Hepatocyte (in vitro differentiated cells): ENCODE results near the gene CPB2. TPM values are rescaled to one million over a fixed set of nuclear protein-coding genes. Genes with fewer than 3 reads are reported as not detected.

Experiments
- DNase-seq: peaks from one replicate; pipeline ENCODE4 v3.0.0-alpha.2; 2016; ENCODE audit warnings: low spot score
- H2AFZ ChIP-seq: fragments of 200-600 bp; sonication (generic); 2 replicates; pipeline ENCODE4 v1.6.0; 2016; ENCODE audit warnings: antibody characterized with exemption, mild to moderate bottlenecking
- H3K27ac ChIP-seq: fragments of 200-600 bp; sonication (generic); 2 replicates; pipeline ENCODE4 v1.5.1; 2016; ENCODE audit warnings: mild to moderate bottlenecking
- H3K27me3 ChIP-seq: fragments of 200-600 bp; sonication (generic); 2 replicates; pipeline ENCODE4 v1.6.1; 2016
- H3K36me3 ChIP-seq: fragments of 200-600 bp; sonication (generic); replicated peaks from 2 replicates; pipeline ENCODE4 v1.5.1; 2016; ENCODE audit warnings: low read depth; ENCODE audit not compliant: insufficient read depth
- H3K4me1 ChIP-seq: fragments of 200-600 bp; sonication (generic); 2 replicates; pipeline ENCODE4 v1.5.1; 2016; ENCODE audit warnings: mild to moderate bottlenecking, moderate library complexity; ENCODE audit not compliant: insufficient read depth
- H3K4me2 ChIP-seq: fragments of 200-600 bp; sonication (generic); 2 replicates; pipeline ENCODE4 v1.6.0; 2016
- H3K4me3 ChIP-seq: fragments of 200-600 bp; sonication (generic); 2 replicates; pipeline ENCODE4 v1.5.1; 2016; ENCODE audit warnings: mild to moderate bottlenecking
- H3K79me2 ChIP-seq: fragments of 200-600 bp; sonication (generic); 2 replicates; pipeline ENCODE4 v1.6.0; 2017; ENCODE audit warnings: mild to moderate bottlenecking
- H3K9me2 ChIP-seq: fragments of 200-600 bp; sonication (generic); replicated peaks from 2 replicates; pipeline ENCODE4 v1.6.0; 2017; ENCODE audit warnings: mild to moderate bottlenecking; ENCODE audit not compliant: insufficient read depth
- H3K9me3 ChIP-seq: fragments of 200-600 bp; sonication (generic); 2 replicates; pipeline ENCODE4 v1.5.1; 2016; ENCODE audit warnings: low read depth, mild to moderate bottlenecking
- H4K20me1 ChIP-seq: fragments of 200-600 bp; sonication (generic); 2 replicates; pipeline ENCODE4 v1.6.0; 2016; ENCODE audit warnings: mild to moderate bottlenecking; ENCODE audit not compliant: insufficient read depth, poor library complexity, severe bottlenecking
- CTCF ChIP-seq: fragments of 200-600 bp; sonication (generic); IDR thresholded peaks from 2 replicates; pipeline ENCODE4 v1.5.1; 2016; ENCODE audit warnings: antibody characterized with exemption, mild to moderate bottlenecking; ENCODE audit not compliant: poor library complexity
- EZH2 ChIP-seq: fragments of 200-600 bp; sonication (generic); IDR thresholded peaks from 2 replicates; pipeline ENCODE4 v1.6.1; 2016; ENCODE audit warnings: antibody characterized with exemption, mild to moderate bottlenecking, borderline replicate concordance
- EZH2phosphoT487 ChIP-seq: fragments of 200-600 bp; sonication (generic); IDR thresholded peaks from one replicate; pipeline ENCODE4 v1.6.1; 2018; ENCODE audit warnings: antibody characterized with exemption, mild to moderate bottlenecking, low read depth, moderate library complexity; ENCODE audit not compliant: unreplicated experiment, severe bottlenecking
- WGBS: methylation state at CpG from one replicate; pipeline ENCODE4 v1.1.6; 2016; ENCODE audit warnings: low lambda C conversion rate; ENCODE audit errors: missing lambda C conversion rate; 5-methylcytosine and 5-hydroxymethylcytosine counted together
- polyA plus RNA-seq: library from polyadenylated mRNA; unstranded; fragments of >200 nt; fragmentation: Nextera tagmentation; extraction: Ambion mirVana; gene quantifications from 2 replicates; pipeline ENCODE4 v1.2.1, GENCODE V29; 2016
- total RNA-seq: library from RNA; depleted of rRNA; stranded (reverse); fragments of >200 nt; gene quantifications from 2 replicates; pipeline ENCODE4 v1.2.3, GENCODE V29; 2014

The CPB2 gene
- total and polyA plus RNA-seq, 2 experiments from 2014 or later: 43.3 to 54.6 TPM

- TF ChIP-seq CTCF: no peak
- no peak for TF ChIP-seq EZH2
- no peak for TF ChIP-seq EZH2phosphoT487
- H3K4me1 ChIP-seq: no peaks in the 10 kb centered on the region
- DNase-seq: no peak
- no peaks in the 10 kb centered on the region for H4K20me1 ChIP-seq
- H3K4me3 ChIP-seq: no peak overlapping the region
- no peaks in the 10 kb centered on the region for H3K9me3 ChIP-seq
- no peaks in the 10 kb centered on the region for H3K36me3 ChIP-seq
- no peak overlapping the region for H2AFZ ChIP-seq
- no peak overlapping the region for H3K4me2 ChIP-seq
- H3K27me3 ChIP-seq: no peaks in the 10 kb centered on the region
- no peaks in the 10 kb centered on the region for H3K9me2 ChIP-seq
- H3K27ac ChIP-seq: no peak overlapping the region
- 89% methylated on average over 4 of the region's 4 CpGs for WGBS
- no peaks in the 10 kb centered on the region for H3K79me2 ChIP-seq
Measured at GRCh38 chr13:46101002-46101401, 3.8 kb downstream of the CPB2 start.

DNA sequence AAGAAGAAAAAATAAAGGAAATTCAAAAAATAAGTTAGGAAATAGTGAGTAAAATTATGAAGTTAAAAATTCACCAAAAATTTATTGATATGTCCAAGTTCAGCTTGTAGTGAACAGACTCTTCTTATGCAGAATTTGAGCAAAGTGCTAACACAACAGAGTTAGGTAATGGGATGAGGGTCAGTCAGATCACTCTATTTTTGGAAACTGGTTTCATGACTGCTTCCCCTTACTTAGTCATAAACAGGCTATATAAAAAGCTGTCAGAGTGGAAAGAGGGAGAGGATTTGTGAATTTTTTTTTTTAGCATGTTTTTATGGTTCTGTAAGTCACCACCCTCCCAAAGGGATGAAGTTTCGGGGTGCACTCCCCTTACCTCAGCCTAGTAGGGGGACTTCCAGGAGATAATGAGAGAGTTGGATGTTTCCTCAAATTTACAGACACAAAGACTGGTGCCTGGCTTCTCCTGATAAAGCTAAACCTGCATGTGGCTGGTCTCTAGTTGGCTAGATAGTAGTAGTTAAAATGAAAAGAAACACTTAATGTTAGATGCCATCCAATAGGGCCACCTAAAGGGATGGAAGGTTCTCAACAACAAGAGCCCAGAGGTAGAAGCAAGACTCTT lies 4.5 kb downstream of the CPB2 start:
- H3K27me3 ChIP-seq: no peaks in the 10 kb centered on the region
- no peaks in the 10 kb centered on the region for H3K4me1 ChIP-seq
- H3K27ac ChIP-seq: no peak overlapping the region
- DNase-seq: no peak
- no peaks in the 10 kb centered on the region for H3K36me3 ChIP-seq
- H3K79me2 ChIP-seq: no peaks in the 10 kb centered on the region
- H3K4me2 ChIP-seq: no peak overlapping the region
- no peak overlapping the region for H2AFZ ChIP-seq
- H3K9me2 ChIP-seq: no peaks in the 10 kb centered on the region
- 100% methylated on average over 1 of the region's 1 CpG for WGBS
- no peaks in the 10 kb centered on the region for H3K9me3 ChIP-seq
- H4K20me1 ChIP-seq: no peaks in the 10 kb centered on the region
- no peak overlapping the region for H3K4me3 ChIP-seq
- TF ChIP-seq CTCF (no peak), EZH2 (no peak), EZH2phosphoT487 (no peak)

DNA sequence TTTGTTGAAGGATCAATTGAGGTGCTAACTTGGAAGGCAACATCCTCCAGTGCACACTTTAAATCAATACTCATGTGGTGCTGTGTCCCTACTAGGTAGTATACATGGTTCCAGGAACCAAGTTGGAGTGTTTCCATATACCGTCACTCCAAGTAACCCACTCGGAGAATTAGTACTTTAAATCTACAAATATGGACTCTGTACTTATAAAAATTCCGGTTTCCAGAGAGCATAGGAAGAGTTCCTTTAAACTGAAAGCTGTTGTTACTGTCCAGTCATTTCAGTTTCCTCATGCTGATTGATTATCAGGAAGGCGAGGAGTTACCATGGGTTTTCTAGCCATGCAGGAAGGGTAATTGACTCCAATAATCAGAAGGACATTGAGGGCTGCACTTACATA lies 7.2 kb downstream of the CPB2 start:
- 87% methylated on average over 4 of the region's 4 CpGs for WGBS
- no peak overlapping the region for H3K27ac ChIP-seq
- no peaks in the 10 kb centered on the region for H3K27me3 ChIP-seq
- H3K9me2 ChIP-seq: no peaks in the 10 kb centered on the region
- no peaks in the 10 kb centered on the region for H3K36me3 ChIP-seq
- no peaks in the 10 kb centered on the region for H4K20me1 ChIP-seq
- H3K4me2 ChIP-seq: no peak overlapping the region
- TF ChIP-seq EZH2: no peak
- TF ChIP-seq EZH2phosphoT487: no peak
- H3K9me3 ChIP-seq: no peaks in the 10 kb centered on the region
- no peaks in the 10 kb centered on the region for H3K79me2 ChIP-seq
- H3K4me1 ChIP-seq: no peaks in the 10 kb centered on the region
- no peak overlapping the region for H2AFZ ChIP-seq
- no peak for DNase-seq
- H3K4me3 ChIP-seq: no peak overlapping the region

DNA sequence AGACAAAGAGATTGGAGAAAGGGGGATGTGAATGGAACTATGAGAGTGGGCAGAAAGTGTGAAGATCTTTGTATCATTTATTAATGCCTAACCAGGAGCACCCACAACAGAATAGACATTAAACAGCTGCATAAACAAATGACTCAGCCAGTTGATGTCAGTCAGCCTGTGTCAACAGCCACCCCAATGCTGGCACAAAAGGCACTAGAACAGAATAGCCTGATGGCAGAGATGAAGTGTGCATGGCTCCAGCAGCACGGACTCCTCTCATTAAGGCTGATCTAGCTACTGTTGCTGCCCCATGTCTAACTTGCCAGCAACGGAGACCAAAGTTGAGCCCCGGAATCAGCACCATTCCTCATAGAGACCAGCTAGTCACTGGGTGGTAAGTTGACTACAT lies 7.8 kb downstream of the CPB2 start:
- no peak for DNase-seq
- Histone ChIP-seq H3K36me3 (no peaks in the 10 kb centered on the region), H3K27ac (no peak overlapping the region), H3K4me3 (no peak overlapping the region), H3K4me2 (no peak overlapping the region), H3K27me3 (no peaks in the 10 kb centered on the region), H3K4me1 (no peaks in the 10 kb centered on the region), H2AFZ (no peak overlapping the region), H3K9me2 (no peaks in the 10 kb centered on the region), H3K79me2 (no peaks in the 10 kb centered on the region), H3K9me3 (no peaks in the 10 kb centered on the region), H4K20me1 (no peaks in the 10 kb centered on the region)
- TF ChIP-seq EZH2 (no peak), CTCF (no peak), EZH2phosphoT487 (no peak)
- WGBS: 88% methylated on average over 3 of the region's 3 CpGs
